ENCODE data around the gene POLR3A. TPM values are rescaled to one million over a fixed set of nuclear protein-coding genes. Genes with fewer than 3 reads are reported as not detected.

POLR3A gene
- polyA plus RNA-seq, 1 of the 3 experiments (the other 2 are of a cell fraction), result 10.8 TPM

GRCh38 chr10:78066728-78067430, 37.6 kb upstream of the POLR3A start (continued):
- TF ChIP-seq MAX (IDR thresholded peaks at IDR 0.05; ENCODE audit: low read depth) (no peak), EZH2phosphoT487 (IDR thresholded peaks at IDR 0.05; ENCODE audit: borderline replicate concordance, low read depth) (no peak), IRF3 (IDR thresholded peaks at IDR 0.05; ENCODE audit: low read depth, low read length) (no peak), PBX3 (IDR thresholded peaks at IDR 0.05) (no peak), ZBTB33 (IDR thresholded peaks at IDR 0.05; ENCODE audit: borderline replicate concordance, low read depth) (no peak), GABPA (IDR thresholded peaks at IDR 0.05; ENCODE audit: low read depth) (no peak), FOXM1 (IDR thresholded peaks at IDR 0.05; ENCODE audit: low read depth) (no peak), TAF1 (IDR thresholded peaks at IDR 0.05; ENCODE audit: borderline replicate concordance, low read depth, low read length) (no peak), USF2 (IDR thresholded peaks at IDR 0.05; ENCODE audit: borderline replicate concordance, low read depth, low read length) (no peak)

- Histone ChIP-seq H3K4me3 (ENCODE audit: low read depth in 2 of 2, low read length in 1 of 2) (no peak overlapping the region), H3K27me3 (ENCODE audit: insufficient read depth) (no peaks in the 10 kb centered on the region), H3K36me3 (replicated peaks in 1 of 2; ENCODE audit: control insufficient read depth in 1 of 2, insufficient read depth in 2 of 2, low read length in 1 of 2) (no peaks in the 10 kb centered on the region), H3K9me3 (no peaks in the 10 kb centered on the region), H3K9me2 (no peaks in the 10 kb centered on the region), H4K20me1 (ENCODE audit: insufficient read depth) (no peaks in the 10 kb centered on the region), H2AFZ (ENCODE audit: low read depth) (no peak overlapping the region), H3K4me2 (no peak overlapping the region), H3K9ac (no peak overlapping the region), H3F3A (replicated peaks; ENCODE audit: insufficient read depth) (no peaks in the 10 kb centered on the region), H3K79me2 (ENCODE audit: insufficient read depth) (no peaks in the 10 kb centered on the region), H3K27ac (ENCODE audit: low read depth in 2 of 2, low read length in 1 of 2) (no peak overlapping the region), H3K4me1 (ENCODE audit: control insufficient read depth in 1 of 2, insufficient read depth in 2 of 2, low read depth in 1 of 2, low read length in 1 of 2) (peaks cover 0 to 5% of the 10 kb centered on the region in 2 experiments; a peak in 1 of 4 replicates)
- CTCF ChIA-PET, result interaction anchor here (1.1 to 1.4 kb wide), 2 partner anchors 13 to 18 kb away, joined by 3 to 15 read pairs; no protein-coding TSS in a partner anchor
- 70% methylated on average over 4 of the region's 5 CpGs for WGBS (ENCODE audit: low lambda C conversion rate)
- no peak for DNase-seq
- TF ChIP-seq POLR2AphosphoS5 (IDR thresholded peaks at IDR 0.05; ENCODE audit: low read depth, low read length) (no peak), JUND (IDR thresholded peaks at IDR 0.05) (no peak), NFIC (IDR thresholded peaks at IDR 0.05; ENCODE audit: borderline replicate concordance) (no peak), NRF1 (IDR thresholded peaks at IDR 0.05; ENCODE audit: low read depth, low read length) (no peak), PBX3 (IDR thresholded peaks at IDR 0.05) (no peak), TAF1 (IDR thresholded peaks at IDR 0.05; ENCODE audit: borderline replicate concordance, low read depth, low read length) (no peak), REST (IDR thresholded peaks at IDR 0.05; ENCODE audit: low read depth, low read length) (no peak)
- POLR2A ChIA-PET, result no interaction called here
These were observed 36.7 kb upstream of the POLR3A start for GRCh38 chr10:78066012-78066411.

All from SK-N-SH (cell line).